Kidney epithelial cell (primary cell): ENCODE results near the gene PLA2G15. TPM values are rescaled to one million over a fixed set of nuclear protein-coding genes. Genes with fewer than 3 reads are reported as not detected.

ENCODE experiments used
- DNase-seq: peaks from one replicate; pipeline ENCODE4 v3.0.0-alpha.2; 2010; ENCODE audit warnings: low read depth
- H3K27me3 ChIP-seq: 2 replicates; pipeline ENCODE4 v1.6.0; 2011; ENCODE audit warnings: low read length; ENCODE audit not compliant: control insufficient read depth, insufficient read depth
- H3K36me3 ChIP-seq: 2 replicates; pipeline ENCODE4 v1.5.1; 2011; ENCODE audit warnings: low read length; ENCODE audit not compliant: control insufficient read depth, insufficient read depth
- H3K4me3 ChIP-seq: 2 replicates; pipeline ENCODE4 v1.5.1; 2011; ENCODE audit warnings: low read depth, mild to moderate bottlenecking, control low read depth, low read length
- total RNA-seq: library from RNA; depleted of rRNA; stranded (reverse); fragments of >200 nt; gene quantifications from 2 replicates; pipeline ENCODE4 v1.2.3, GENCODE V29; 2015
- TF ChIP-seq, protein P1 (sequence below): IDR thresholded peaks from 2 replicates; pipeline ENCODE4 v1.5.1; 2011; ENCODE audit warnings: mild to moderate bottlenecking, moderate library complexity, low read length, control low read depth, inconsistent platforms; ENCODE audit not compliant: insufficient read depth, poor library complexity, severe bottlenecking

The PLA2G15 gene
- total RNA-seq, 1 donor from 2014 or later = 27.2 TPM

DNA sequence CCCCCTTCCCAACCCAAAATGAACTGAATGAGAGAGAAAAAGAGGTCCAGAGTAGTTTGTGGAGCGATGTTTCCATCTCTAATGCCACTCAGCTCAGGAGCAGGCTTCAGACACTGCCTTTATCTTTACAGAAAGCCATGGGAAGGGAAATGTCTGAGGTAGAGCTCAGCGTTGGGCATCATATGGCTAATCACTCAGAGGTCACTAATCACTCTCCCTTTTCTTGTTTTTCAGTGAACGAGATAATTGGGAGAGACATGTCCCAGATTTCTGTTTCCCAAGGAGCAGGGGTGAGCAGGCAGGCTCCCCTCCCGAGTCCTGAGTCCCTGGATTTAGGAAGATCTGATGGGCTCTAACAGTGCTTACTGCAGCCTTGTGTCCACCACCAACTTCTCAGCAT lies 19.1 kb upstream of the PLA2G15 start:
- no peak for DNase-seq
- H3K36me3 ChIP-seq = peaks cover 4% of the 10 kb centered on the region
- TF ChIP-seq, protein P1, sequence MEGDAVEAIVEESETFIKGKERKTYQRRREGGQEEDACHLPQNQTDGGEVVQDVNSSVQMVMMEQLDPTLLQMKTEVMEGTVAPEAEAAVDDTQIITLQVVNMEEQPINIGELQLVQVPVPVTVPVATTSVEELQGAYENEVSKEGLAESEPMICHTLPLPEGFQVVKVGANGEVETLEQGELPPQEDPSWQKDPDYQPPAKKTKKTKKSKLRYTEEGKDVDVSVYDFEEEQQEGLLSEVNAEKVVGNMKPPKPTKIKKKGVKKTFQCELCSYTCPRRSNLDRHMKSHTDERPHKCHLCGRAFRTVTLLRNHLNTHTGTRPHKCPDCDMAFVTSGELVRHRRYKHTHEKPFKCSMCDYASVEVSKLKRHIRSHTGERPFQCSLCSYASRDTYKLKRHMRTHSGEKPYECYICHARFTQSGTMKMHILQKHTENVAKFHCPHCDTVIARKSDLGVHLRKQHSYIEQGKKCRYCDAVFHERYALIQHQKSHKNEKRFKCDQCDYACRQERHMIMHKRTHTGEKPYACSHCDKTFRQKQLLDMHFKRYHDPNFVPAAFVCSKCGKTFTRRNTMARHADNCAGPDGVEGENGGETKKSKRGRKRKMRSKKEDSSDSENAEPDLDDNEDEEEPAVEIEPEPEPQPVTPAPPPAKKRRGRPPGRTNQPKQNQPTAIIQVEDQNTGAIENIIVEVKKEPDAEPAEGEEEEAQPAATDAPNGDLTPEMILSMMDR = no peak
- H3K27me3 ChIP-seq = no peaks in the 10 kb centered on the region
- H3K4me3 ChIP-seq = no peak overlapping the region

DNA sequence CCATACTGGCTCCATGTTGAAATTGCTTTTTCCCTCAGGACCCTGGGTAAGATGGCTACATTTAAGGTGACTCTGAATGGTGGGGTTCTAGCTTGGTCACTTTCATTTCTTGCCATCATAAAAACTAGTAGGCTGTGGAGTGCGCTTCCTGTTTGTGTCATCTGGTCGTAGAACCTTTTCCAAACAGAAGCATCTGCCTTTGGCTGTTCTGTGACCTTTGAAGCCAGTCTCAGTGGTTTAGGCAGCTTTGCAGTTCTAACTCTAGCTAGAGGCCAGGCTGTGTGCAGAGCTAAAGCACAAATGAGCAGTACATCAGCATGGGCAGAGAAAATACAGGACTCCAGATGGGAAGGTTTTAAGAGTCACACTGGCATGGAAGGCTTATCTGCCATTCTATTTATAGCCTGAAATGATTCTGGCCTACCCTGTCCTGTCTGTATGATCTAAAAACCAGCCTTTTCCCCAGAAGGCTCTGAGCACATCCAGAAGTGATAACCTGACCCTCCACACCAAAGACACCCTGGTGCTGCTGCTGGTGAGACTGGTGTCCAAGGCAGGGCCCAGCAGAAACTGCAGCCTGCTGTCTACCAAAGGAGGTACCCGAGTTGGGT lies 17.9 kb upstream of the PLA2G15 start:
- Histone ChIP-seq H3K36me3 (peaks cover 4% of the 10 kb centered on the region), H3K4me3 (no peak overlapping the region), H3K27me3 (no peaks in the 10 kb centered on the region)
- TF ChIP-seq, protein P1 = no peak
- no peak for DNase-seq

DNA sequence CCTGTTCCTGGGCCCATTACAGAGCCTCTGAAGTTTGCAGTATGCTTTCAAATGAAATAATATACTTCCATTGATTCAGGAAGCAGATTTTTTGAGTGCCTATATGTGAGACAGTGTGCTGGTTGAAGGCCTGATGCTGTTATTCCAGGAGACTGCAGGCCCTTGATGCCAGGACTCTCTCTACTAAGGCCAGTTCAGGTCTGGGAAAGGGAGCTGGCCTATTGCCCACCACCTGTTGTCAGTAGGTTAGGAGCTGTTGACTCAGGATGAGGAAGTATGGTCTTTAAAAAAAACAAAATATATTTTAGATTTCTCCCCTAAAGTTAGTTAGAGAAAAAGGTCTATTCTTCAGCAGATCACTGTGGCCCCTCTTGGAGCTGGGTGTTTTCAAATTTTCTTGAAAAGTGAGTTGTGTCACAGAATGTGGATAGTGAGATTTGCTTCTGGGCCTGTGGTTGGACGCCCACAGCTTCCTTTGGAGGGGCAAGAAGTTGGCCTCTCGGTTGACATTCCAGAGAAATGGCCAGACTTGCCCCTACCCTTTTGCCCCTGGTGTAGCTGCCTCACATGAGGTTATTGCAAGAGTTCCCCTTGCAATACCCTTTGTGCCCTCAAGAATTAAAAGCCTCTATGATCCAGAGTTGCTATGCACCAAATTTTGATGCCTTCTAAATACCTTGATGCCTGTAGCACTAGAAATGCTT lies 17.2 kb upstream of the PLA2G15 start:
- TF ChIP-seq, protein P1 = no peak
- peaks cover 4% of the 10 kb centered on the region for H3K36me3 ChIP-seq
- DNase-seq = no peak
- H3K27me3 ChIP-seq = no peaks in the 10 kb centered on the region
- no peak overlapping the region for H3K4me3 ChIP-seq

DNA sequence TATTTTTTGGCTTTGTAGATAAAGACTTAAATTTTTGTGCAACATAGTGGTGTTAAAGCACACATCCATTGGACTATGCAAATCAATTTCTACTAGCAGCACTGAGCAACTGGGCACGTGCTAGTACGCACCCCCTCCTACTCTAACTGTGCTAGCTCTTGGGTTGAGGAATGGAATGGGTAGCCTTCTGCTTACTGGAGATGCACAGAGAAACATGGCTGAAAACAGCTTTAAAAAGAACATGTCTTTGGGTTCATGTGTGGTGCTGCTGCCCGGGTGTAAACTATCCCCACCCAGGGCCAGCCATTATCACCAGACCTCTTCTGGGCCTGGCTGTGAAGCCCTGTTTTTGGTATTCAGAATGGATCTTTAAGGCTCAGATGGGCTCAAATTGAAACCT lies 16.5 kb upstream of the PLA2G15 start:
- Histone ChIP-seq H3K36me3 (peaks cover 4% of the 10 kb centered on the region), H3K27me3 (no peaks in the 10 kb centered on the region), H3K4me3 (no peak overlapping the region)
- DNase-seq = no peak
- TF ChIP-seq, protein P1 = no peak

DNA sequence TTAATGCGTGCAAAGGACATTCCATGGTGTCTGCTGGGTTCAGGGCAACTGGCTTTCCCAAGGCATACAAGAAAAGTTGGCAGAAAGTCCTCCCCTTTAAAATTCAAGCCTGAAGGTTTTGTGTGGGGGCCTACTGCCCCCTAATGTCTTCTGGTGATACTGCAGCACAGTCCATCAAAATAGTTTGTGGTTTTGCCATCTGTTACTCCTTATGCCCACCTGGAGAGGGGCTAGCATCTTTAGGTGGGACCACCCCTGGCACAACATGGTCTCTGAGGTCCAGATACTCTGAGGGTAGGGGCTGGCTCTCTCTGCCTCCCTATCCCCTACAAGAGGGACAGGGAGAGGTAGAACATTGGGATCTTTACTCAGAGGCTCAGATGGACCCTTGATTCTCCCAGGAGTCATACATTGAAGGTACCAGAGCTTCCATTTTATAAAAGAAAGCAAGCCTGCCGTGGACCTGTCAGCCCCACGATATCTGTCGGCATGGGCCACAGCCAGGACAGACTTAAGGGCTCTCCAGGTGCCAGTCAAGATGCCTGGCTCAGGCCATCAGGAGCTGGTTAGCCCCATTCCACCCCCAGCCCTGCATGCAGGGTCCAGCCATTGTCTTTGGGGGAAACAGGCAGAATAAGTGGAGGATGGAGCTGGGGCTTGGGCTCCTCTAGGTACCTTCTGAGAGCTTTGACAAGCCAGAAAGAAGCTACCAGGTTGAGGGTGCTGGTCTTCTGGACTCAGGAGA lies 15.6 kb upstream of the PLA2G15 start:
- H3K4me3 ChIP-seq = no peak overlapping the region
- H3K36me3 ChIP-seq = peaks cover 4% of the 10 kb centered on the region
- TF ChIP-seq, protein P1 = peak; percentile 91
- no peak for DNase-seq
- no peaks in the 10 kb centered on the region for H3K27me3 ChIP-seq
